Smooth muscle cell (in vitro differentiated cells): ENCODE measurements around the gene ALG11. TPM values are rescaled to one million over a fixed set of nuclear protein-coding genes. Genes with fewer than 3 reads are reported as not detected.

Experiments
- DNase-seq: peaks from one replicate; lab custom pipeline; 2025; ENCODE audit not compliant: unreplicated experiment; lab: John Stamatoyannopoulos, UW
- H2AFZ ChIP-seq: fragments of 200-600 bp; sonication (generic); 2 replicates; pipeline ENCODE4 v1.6.0; 2016; ENCODE audit warnings: antibody characterized with exemption, low read depth, mild to moderate bottlenecking
- H3F3A ChIP-seq: fragments of 200-600 bp; sonication (generic); 2 replicates; pipeline ENCODE4 v1.6.0; 2017; ENCODE audit warnings: antibody characterized with exemption, low read depth
- H3K27ac ChIP-seq: fragments of 200-600 bp; sonication (generic); 2 replicates; pipeline ENCODE4 v1.5.1; 2016; ENCODE audit warnings: low read depth, mild to moderate bottlenecking
- H3K27me3 ChIP-seq: fragments of 200-600 bp; sonication (generic); 2 replicates; pipeline ENCODE4 v1.6.1; 2016; ENCODE audit warnings: low read depth, mild to moderate bottlenecking
- H3K36me3 ChIP-seq: fragments of 200-600 bp; sonication (generic); 2 replicates; pipeline ENCODE4 v1.5.1; 2016; ENCODE audit warnings: low read depth
- H3K4me1 ChIP-seq: fragments of 200-600 bp; sonication (generic); 2 replicates; pipeline ENCODE4 v1.5.1; 2016; ENCODE audit warnings: low read depth
- H3K4me2 ChIP-seq: fragments of 200-600 bp; sonication (generic); 2 replicates; pipeline ENCODE4 v1.6.0; 2016; ENCODE audit warnings: mild to moderate bottlenecking
- H3K4me3 ChIP-seq: fragments of 200-600 bp; sonication (generic); 2 replicates; pipeline ENCODE4 v1.5.1; 2016; ENCODE audit warnings: mild to moderate bottlenecking
- H3K79me2 ChIP-seq: fragments of 200-600 bp; sonication (generic); 2 replicates; pipeline ENCODE4 v1.6.0; 2016; ENCODE audit warnings: low read depth, mild to moderate bottlenecking
- H3K9ac ChIP-seq: fragments of 200-600 bp; sonication (generic); 2 replicates; pipeline ENCODE4 v1.6.0; 2016; ENCODE audit warnings: low read depth
- H3K9me3 ChIP-seq: fragments of 200-600 bp; sonication (generic); replicated peaks from 2 replicates; pipeline ENCODE4 v1.5.1; 2016; ENCODE audit warnings: low read depth
- H4K20me1 ChIP-seq: fragments of 200-600 bp; sonication (generic); 2 replicates; pipeline ENCODE4 v1.6.0; 2016; ENCODE audit warnings: low read depth
- WGBS: methylation state at CpG from one replicate; pipeline ENCODE4 v1.1.7; 2016; ENCODE audit warnings: low lambda C conversion rate; 5-methylcytosine and 5-hydroxymethylcytosine counted together
- polyA plus RNA-seq: library from polyadenylated mRNA; unstranded; fragments of >200 nt; fragmentation: Nextera tagmentation; extraction: Ambion mirVana; gene quantifications from 2 replicates; pipeline ENCODE4 v1.2.1, GENCODE V29; 2016
- total RNA-seq: library from RNA; depleted of rRNA; stranded (reverse); fragments of >200 nt; gene quantifications from 2 replicates; pipeline ENCODE4 v1.2.3, GENCODE V29; 2014
- TF ChIP-seq, protein P1 (sequence below): fragments of 200-600 bp; sonication (generic); IDR thresholded peaks from 2 replicates; pipeline ENCODE4 v1.5.1; 2017; ENCODE audit warnings: borderline replicate concordance, mild to moderate bottlenecking, antibody characterized with exemption; ENCODE audit not compliant: insufficient read depth, poor library complexity, severe bottlenecking

Gene ALG11
- total and polyA plus RNA-seq, 2 experiments from 2014 or later: 28.4 to 34.7 TPM

DNA sequence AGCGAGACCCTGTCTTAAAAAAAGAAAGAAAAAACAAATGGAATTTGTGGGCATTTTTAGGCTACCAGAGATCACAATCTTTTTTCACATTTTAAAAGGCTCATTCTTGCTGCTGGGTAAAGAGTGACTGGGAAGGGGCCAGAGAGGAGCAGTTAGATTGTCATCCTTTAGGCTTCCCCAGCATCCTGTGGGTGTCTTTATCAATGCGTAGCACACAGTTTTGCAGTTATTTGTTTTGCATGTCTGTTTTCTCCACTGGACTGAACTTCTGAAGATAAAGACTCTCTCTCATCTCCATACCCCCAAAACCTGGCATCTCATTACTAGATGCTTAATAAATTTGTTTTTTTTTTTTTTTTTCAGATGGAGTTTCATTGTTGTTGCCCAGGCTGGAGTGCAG lies 10.2 kb downstream of the ALG11 start:
- H3K27me3 ChIP-seq: no peaks in the 10 kb centered on the region
- H3K4me3 ChIP-seq: no peak overlapping the region
- peaks cover 43% of the 10 kb centered on the region for H3K79me2 ChIP-seq
- no peak overlapping the region for H3K9ac ChIP-seq
- peaks cover 29% of the 10 kb centered on the region for H3K36me3 ChIP-seq
- no peaks in the 10 kb centered on the region for H3K9me3 ChIP-seq
- H2AFZ ChIP-seq: no peak overlapping the region
- no peak for DNase-seq
- WGBS: 91% methylated on average over 2 of the region's 2 CpGs
- peaks cover 13% of the 10 kb centered on the region for H4K20me1 ChIP-seq
- no peak overlapping the region for H3K4me2 ChIP-seq
- no peak overlapping the region for H3K27ac ChIP-seq
- no peaks in the 10 kb centered on the region for H3F3A ChIP-seq
- H3K4me1 ChIP-seq: no peaks in the 10 kb centered on the region
- TF ChIP-seq, protein P1, sequence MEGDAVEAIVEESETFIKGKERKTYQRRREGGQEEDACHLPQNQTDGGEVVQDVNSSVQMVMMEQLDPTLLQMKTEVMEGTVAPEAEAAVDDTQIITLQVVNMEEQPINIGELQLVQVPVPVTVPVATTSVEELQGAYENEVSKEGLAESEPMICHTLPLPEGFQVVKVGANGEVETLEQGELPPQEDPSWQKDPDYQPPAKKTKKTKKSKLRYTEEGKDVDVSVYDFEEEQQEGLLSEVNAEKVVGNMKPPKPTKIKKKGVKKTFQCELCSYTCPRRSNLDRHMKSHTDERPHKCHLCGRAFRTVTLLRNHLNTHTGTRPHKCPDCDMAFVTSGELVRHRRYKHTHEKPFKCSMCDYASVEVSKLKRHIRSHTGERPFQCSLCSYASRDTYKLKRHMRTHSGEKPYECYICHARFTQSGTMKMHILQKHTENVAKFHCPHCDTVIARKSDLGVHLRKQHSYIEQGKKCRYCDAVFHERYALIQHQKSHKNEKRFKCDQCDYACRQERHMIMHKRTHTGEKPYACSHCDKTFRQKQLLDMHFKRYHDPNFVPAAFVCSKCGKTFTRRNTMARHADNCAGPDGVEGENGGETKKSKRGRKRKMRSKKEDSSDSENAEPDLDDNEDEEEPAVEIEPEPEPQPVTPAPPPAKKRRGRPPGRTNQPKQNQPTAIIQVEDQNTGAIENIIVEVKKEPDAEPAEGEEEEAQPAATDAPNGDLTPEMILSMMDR: no peak

DNA sequence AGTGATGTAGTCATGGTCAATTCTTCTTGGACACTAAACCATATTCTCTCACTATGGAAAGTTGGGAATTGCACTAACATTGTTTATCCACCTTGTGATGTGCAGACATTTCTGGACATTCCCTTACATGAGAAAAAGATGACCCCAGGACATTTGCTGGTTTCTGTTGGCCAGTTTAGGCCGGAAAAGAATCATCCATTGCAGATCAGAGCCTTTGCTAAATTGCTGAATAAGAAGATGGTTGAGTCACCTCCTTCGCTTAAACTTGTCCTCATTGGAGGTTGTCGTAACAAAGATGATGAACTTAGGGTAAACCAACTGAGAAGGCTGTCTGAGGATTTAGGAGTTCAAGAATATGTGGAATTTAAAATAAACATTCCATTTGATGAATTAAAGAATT lies 12.3 kb downstream of the ALG11 start, which contains the start of gene UTP14C:
Gene UTP14C, plus strand, starts transcription at position 211 of the 400 bp plus-strand sequence. CDS start 4,114 bp downstream, outside the sequence.
- WGBS: 97% methylated on average over 3 of the region's 3 CpGs
- H3K36me3 ChIP-seq: peaks cover 38% of the 10 kb centered on the region
- H3K4me1 ChIP-seq: no peaks in the 10 kb centered on the region
- no peaks in the 10 kb centered on the region for H3K27me3 ChIP-seq
- H2AFZ ChIP-seq: no peak within 1 kb of the TSS
- TF ChIP-seq, protein P1: no peak
- peaks cover 5% of the 10 kb centered on the region for H3K9me3 ChIP-seq
- H3K4me3 ChIP-seq: no peak within 1 kb of the TSS
- H3K4me2 ChIP-seq: no peak within 1 kb of the TSS
- no peaks in the 10 kb centered on the region for H4K20me1 ChIP-seq
- peaks cover 25% of the 10 kb centered on the region for H3K79me2 ChIP-seq
- H3F3A ChIP-seq: no peaks in the 10 kb centered on the region
- no peak within 1 kb of the TSS for H3K9ac ChIP-seq
- H3K27ac ChIP-seq: no peak within 1 kb of the TSS
- DNase-seq: no peak

DNA sequence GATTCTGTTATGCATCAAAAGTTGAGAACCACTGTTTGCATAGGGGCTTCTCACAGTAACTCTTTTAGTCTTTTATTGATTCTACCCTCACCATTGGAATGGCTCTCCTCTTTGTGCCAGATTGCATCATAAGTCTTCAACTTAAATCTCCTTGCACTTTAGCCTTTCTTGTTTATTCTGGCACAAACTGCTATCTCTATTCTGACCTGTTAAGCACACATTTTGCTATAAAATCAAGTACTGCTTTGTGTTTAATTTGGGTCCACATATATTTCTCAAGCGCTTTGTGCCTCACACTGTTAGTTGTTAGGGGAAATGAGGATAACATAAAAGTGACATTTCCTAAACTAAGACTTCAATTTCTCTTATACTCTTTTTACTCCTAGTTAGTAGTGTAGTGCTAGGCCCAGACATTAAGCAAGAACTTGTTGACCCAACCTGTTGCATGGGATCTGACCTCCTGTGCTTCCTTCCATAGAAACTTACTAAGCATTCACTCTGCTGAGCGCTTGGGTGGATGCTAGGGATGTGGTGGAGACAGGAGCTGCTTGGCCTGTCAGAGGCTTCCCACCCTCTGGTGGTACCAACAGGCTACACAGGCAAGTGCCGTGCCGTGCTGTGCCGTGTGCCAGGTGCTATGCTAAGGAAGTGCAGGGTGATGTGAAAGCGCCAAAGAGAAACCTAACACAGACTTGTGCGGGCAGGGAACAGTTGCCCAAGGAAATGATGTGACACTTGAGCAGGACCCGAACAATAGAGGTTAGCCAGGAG lies 13.5 kb downstream of the ALG11 start:
- Histone ChIP-seq H2AFZ (no peak overlapping the region), H3K9me3 (peaks cover 5% of the 10 kb centered on the region), H3K4me1 (no peaks in the 10 kb centered on the region), H3F3A (peaks cover under 1% of the 10 kb centered on the region), H3K36me3 (peaks cover 34% of the 10 kb centered on the region), H3K27me3 (no peaks in the 10 kb centered on the region), H3K27ac (no peak overlapping the region), H3K79me2 (peaks cover 22% of the 10 kb centered on the region), H3K4me2 (no peak overlapping the region), H4K20me1 (no peaks in the 10 kb centered on the region), H3K9ac (no peak overlapping the region), H3K4me3 (no peak overlapping the region)
- no peak for DNase-seq
- 97% methylated on average over 8 of the region's 8 CpGs for WGBS
- TF ChIP-seq, protein P1: no peak

DNA sequence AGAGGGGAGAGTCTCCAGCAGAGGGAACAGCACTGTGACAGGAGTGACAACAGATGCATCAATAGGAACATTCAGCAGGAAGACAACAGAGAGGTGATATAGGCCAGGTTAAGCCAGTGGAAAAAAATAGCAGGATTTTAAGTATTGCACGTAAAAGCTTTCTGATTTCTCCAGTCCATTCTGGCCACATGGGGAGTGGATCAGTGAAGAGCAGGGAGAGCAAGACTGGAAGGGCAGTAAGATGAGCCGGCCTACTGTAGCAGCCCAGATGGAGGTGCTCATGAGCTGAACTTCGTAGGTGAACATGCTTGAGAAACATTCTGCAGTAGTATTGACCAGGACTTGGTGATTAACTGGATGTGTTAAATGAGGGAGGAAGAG lies 14.0 kb downstream of the ALG11 start:
- no peak for DNase-seq
- Histone ChIP-seq H3F3A (peaks cover 6% of the 10 kb centered on the region), H4K20me1 (no peaks in the 10 kb centered on the region), H3K4me2 (no peak overlapping the region), H3K4me1 (no peaks in the 10 kb centered on the region), H3K79me2 (peaks cover 22% of the 10 kb centered on the region), H3K9ac (no peak overlapping the region), H3K27ac (no peak overlapping the region), H3K9me3 (peaks cover 5% of the 10 kb centered on the region), H3K27me3 (no peaks in the 10 kb centered on the region), H2AFZ (no peak overlapping the region), H3K36me3 (peaks cover 32% of the 10 kb centered on the region), H3K4me3 (no peak overlapping the region)
- 92% methylated on average over 3 of the region's 3 CpGs for WGBS
- TF ChIP-seq, protein P1: no peak
